CD4-positive, alpha-beta T cell (primary cell): ENCODE results near the gene FARP1. TPM values are rescaled to one million over a fixed set of nuclear protein-coding genes. Genes with fewer than 3 reads are reported as not detected.

Experiments used
- ATAC-seq: fragments of 200-7000 bp; cut with Tn5 transposase; one replicate; pipeline ENCODE4 v1.10.0; 2022; ENCODE audit warnings: mild to moderate bottlenecking; ENCODE audit not compliant: poor library complexity
- CTCF ChIA-PET: fragments of 350-600 bp; sonication (Branson Sonifier 250); formaldehyde crosslinking; loops from one replicate; lab custom pipeline; 2021; ENCODE audit warnings: antibody characterized with exemption, inconsistent platforms; lab: Charles Lee
- POLR2A ChIA-PET: fragments of 350-600 bp; sonication (Branson Sonifier 250); formaldehyde crosslinking; loops from one replicate; lab custom pipeline; 2021; ENCODE audit warnings: antibody characterized with exemption, inconsistent platforms; lab: Charles Lee
- DNase-seq, 14 experiments: peaks; one replicate each; pipeline ENCODE4 v3.0.0-alpha.2; 2013 to 2020; ENCODE audit warnings: mixed read lengths in 2 of 14
- H3K27ac ChIP-seq, 2 donors: one replicate each; pipeline versions ENCODE4 v1.5.1 to v1.7.0; 2013; ENCODE audit warnings: low read length in 2 of 2, low read depth in 1 of 2, mild to moderate bottlenecking in 1 of 2
- H3K27me3 ChIP-seq, 2 experiments: 1 replicate in 1 of 2; 2 replicates in 1 of 2; pipeline versions ENCODE4 v1.6.1 to v1.7.0; 2013; ENCODE audit warnings: low read length in 2 of 2, control low read depth in 1 of 2, mild to moderate bottlenecking in 1 of 2, moderate library complexity in 1 of 2; ENCODE audit not compliant: insufficient read depth in 2 of 2, control insufficient read depth in 1 of 2
- H3K36me3 ChIP-seq: one replicate; pipeline ENCODE4 v1.6.1; 2013; ENCODE audit warnings: low read length, control low read depth; ENCODE audit not compliant: insufficient read depth
- H3K4me1 ChIP-seq: one replicate; pipeline ENCODE4 v1.6.1; 2013; ENCODE audit warnings: low read length, control low read depth; ENCODE audit not compliant: insufficient read depth
- H3K4me3 ChIP-seq: one replicate; pipeline ENCODE4 v1.5.1; 2013; ENCODE audit warnings: mild to moderate bottlenecking, low read length, moderate library complexity
- H3K9me3 ChIP-seq, 2 experiments: 1 replicate in 1 of 2; 2 replicates in 1 of 2; pipeline versions ENCODE4 v1.6.1 to v1.7.0; 2013; ENCODE audit warnings: low read length in 2 of 2, mild to moderate bottlenecking in 2 of 2, control low read depth in 1 of 2, moderate library complexity in 1 of 2; ENCODE audit not compliant: control insufficient read depth in 1 of 2, insufficient read depth in 1 of 2
- H3K27ac Mint-ChIP-seq: one replicate; pipeline ENCODE4 v1.8.0; 2020; ENCODE audit warnings: mixed read lengths
- H3K27me3 Mint-ChIP-seq: one replicate; pipeline ENCODE4 v1.8.0; 2021; ENCODE audit warnings: mixed read lengths
- H3K36me3 Mint-ChIP-seq: one replicate; pipeline ENCODE4 v1.8.0; 2021; ENCODE audit warnings: low read depth, mixed read lengths
- H3K4me1 Mint-ChIP-seq: one replicate; pipeline ENCODE4 v1.8.0; 2021; ENCODE audit warnings: low read depth, mixed read lengths
- H3K4me3 Mint-ChIP-seq: one replicate; pipeline ENCODE4 v1.8.0; 2020; ENCODE audit warnings: mild to moderate bottlenecking, mixed read lengths
- H3K9me3 Mint-ChIP-seq: one replicate; pipeline ENCODE4 v1.8.0; 2020; ENCODE audit warnings: mixed read lengths
- intact Hi-C, 2 experiments: fragments of 100-400 bp; cut with DNase I in 1 of 2; cut with micrococcal nuclease in 1 of 2; formaldehyde crosslinking; loops; one replicate each; pipeline versions ENCODE4 v1.15.1 to v1.9.0; 2023 to 2025; cut with DNase I, micrococcal nuclease
- total RNA-seq, 174 experiments: library from RNA in 2 of 174; stranded (reverse) in 2 of 174; gene quantifications; one replicate each; pipeline ENCODE4 v1.2.3 and lab custom pipeline; 2021 to 2026
- TF ChIP-seq, protein P1 (sequence below): fragments of 200-600 bp; IDR thresholded peaks from one replicate; pipeline ENCODE4 v1.8.0; 2022; ENCODE audit warnings: antibody characterized with exemption, mild to moderate bottlenecking

FARP1 gene
- total RNA-seq, 2 experiments from 2014 or later, result 0.30 TPM; not detected in 1

DNA sequence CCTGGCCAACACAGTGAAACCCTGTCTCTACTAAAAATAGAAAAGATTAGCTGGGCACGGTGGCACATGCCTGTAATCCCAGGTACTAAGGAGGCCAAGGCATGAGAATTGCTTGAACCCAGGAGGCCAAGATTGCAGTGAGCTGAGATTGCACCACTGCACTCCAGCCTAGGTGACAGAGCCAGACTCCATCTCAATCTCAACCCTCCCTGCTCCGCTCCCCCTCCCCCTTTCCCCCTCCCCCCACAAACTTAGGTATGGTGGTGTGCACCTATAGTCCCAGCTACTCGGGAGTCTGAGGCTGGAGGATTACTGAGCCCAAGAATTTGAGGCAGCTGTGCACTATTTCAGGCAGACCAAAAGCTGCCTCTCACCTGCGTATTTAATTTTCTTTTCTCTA is 55.8 kb downstream of the FARP1 start:
- TF ChIP-seq, protein P1, sequence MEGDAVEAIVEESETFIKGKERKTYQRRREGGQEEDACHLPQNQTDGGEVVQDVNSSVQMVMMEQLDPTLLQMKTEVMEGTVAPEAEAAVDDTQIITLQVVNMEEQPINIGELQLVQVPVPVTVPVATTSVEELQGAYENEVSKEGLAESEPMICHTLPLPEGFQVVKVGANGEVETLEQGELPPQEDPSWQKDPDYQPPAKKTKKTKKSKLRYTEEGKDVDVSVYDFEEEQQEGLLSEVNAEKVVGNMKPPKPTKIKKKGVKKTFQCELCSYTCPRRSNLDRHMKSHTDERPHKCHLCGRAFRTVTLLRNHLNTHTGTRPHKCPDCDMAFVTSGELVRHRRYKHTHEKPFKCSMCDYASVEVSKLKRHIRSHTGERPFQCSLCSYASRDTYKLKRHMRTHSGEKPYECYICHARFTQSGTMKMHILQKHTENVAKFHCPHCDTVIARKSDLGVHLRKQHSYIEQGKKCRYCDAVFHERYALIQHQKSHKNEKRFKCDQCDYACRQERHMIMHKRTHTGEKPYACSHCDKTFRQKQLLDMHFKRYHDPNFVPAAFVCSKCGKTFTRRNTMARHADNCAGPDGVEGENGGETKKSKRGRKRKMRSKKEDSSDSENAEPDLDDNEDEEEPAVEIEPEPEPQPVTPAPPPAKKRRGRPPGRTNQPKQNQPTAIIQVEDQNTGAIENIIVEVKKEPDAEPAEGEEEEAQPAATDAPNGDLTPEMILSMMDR, result no peak
- no peak overlapping the region for H3K4me3 ChIP-seq
- H3K4me1 ChIP-seq, result no peaks in the 10 kb centered on the region
- ATAC-seq (no peak), DNase-seq (no peak)
- intact Hi-C loops, result no loop called here
- Mint-ChIP-seq H3K27ac (no peak overlapping the region), H3K36me3 (no peaks in the 10 kb centered on the region), H3K9me3 (no peaks in the 10 kb centered on the region), H3K4me1 (no peaks in the 10 kb centered on the region), H3K4me3 (no peak overlapping the region), H3K27me3 (peaks cover 13% of the 10 kb centered on the region)
- no peaks in the 10 kb centered on the region for H3K36me3 ChIP-seq
- ChIA-PET POLR2A (no interaction called here), CTCF (no interaction called here)
- no peak overlapping the region for H3K27ac ChIP-seq
- peaks cover 0 to 2% of the 10 kb centered on the region in 2 experiments for H3K27me3 ChIP-seq
- no peaks in the 10 kb centered on the region for H3K9me3 ChIP-seq

DNA sequence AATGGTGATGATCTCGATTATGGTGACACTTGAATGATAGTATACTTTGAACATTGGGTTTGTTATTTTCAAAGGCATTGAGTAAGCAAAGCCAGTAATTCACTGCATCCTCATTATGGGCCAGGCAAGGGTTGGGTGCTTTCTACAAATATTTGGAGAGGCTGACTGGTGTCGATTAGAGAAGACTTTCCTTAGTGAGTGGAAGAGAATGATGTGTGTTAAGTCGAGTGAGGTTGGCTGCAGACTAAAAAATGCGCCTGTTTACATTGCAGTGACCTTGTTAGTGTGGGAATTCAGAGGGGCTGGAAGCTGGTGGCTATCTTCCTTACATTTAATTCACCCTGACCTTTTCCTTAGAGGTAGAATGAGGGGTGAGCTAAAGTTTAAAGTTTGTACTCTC is 56.6 kb downstream of the FARP1 start:
- Mint-ChIP-seq H3K27ac (no peak overlapping the region), H3K4me3 (no peak overlapping the region), H3K9me3 (no peaks in the 10 kb centered on the region), H3K4me1 (no peaks in the 10 kb centered on the region), H3K27me3 (peaks cover 13% of the 10 kb centered on the region), H3K36me3 (no peaks in the 10 kb centered on the region)
- POLR2A ChIA-PET, result no interaction called here
- Histone ChIP-seq H3K27me3 (peaks cover 0 to 2% of the 10 kb centered on the region in 2 experiments), H3K27ac (no peak overlapping the region), H3K4me3 (no peak overlapping the region), H3K4me1 (no peaks in the 10 kb centered on the region), H3K36me3 (no peaks in the 10 kb centered on the region), H3K9me3 (no peaks in the 10 kb centered on the region)
- TF ChIP-seq, protein P1, result no peak
- intact Hi-C loops, result no loop called here
- ATAC-seq, result no peak
- CTCF ChIA-PET, result no interaction called here
- DNase-seq, result no peak

DNA sequence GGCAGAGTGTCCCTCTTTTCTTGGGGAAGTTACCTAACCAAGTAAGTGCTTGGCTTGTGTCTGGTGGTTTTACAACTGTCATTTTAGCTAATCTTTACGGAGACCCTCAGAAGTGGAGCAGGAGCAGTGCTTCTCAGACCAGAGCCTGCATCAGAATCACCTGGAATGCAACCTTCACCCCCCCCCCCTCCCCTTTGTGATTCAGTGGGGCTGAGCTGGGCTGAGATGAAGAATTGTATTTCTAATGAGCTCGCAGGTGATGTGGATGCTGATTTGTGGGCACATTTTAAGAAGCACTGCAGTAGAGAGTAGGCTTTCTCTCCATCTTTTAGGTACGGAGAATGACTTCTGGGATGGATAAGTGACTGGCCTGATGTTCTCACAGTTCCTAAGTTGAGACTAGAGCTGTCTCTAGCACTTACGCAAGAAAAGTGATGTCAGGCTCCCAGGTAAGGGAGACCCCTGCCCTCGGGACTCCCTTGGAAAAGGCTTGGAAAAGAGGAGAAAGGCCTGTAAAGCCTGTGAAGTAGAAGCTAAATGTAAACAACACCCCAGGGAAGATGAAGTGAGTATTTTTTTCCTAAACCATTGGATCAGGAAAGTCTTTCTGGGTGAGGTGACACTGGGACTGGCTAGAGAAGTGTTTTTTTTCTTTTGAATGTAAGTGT is 57.5 kb downstream of the FARP1 start:
- Histone ChIP-seq H3K4me3 (no peak overlapping the region), H3K9me3 (no peaks in the 10 kb centered on the region), H3K27me3 (peaks cover 0 to 2% of the 10 kb centered on the region in 2 experiments), H3K27ac (no peak overlapping the region), H3K4me1 (no peaks in the 10 kb centered on the region), H3K36me3 (no peaks in the 10 kb centered on the region)
- TF ChIP-seq, protein P1, result no peak
- ChIA-PET POLR2A (no interaction called here), CTCF (no interaction called here)
- Mint-ChIP-seq H3K36me3 (no peaks in the 10 kb centered on the region), H3K9me3 (peaks cover 3% of the 10 kb centered on the region), H3K27ac (no peak overlapping the region), H3K27me3 (peaks cover 13% of the 10 kb centered on the region), H3K4me3 (no peak overlapping the region), H3K4me1 (no peaks in the 10 kb centered on the region)
- intact Hi-C loops, result no loop called here
- no peak for DNase-seq
- ATAC-seq, result no peak
